ENCODE data around the gene TMEM91.
"Not testable (repeated sequence)": the region's sequence is repeated elsewhere in the genome, so short reads cannot be mapped to it uniquely, and the experiment has no call there.

TMEM91 gene

DNA sequence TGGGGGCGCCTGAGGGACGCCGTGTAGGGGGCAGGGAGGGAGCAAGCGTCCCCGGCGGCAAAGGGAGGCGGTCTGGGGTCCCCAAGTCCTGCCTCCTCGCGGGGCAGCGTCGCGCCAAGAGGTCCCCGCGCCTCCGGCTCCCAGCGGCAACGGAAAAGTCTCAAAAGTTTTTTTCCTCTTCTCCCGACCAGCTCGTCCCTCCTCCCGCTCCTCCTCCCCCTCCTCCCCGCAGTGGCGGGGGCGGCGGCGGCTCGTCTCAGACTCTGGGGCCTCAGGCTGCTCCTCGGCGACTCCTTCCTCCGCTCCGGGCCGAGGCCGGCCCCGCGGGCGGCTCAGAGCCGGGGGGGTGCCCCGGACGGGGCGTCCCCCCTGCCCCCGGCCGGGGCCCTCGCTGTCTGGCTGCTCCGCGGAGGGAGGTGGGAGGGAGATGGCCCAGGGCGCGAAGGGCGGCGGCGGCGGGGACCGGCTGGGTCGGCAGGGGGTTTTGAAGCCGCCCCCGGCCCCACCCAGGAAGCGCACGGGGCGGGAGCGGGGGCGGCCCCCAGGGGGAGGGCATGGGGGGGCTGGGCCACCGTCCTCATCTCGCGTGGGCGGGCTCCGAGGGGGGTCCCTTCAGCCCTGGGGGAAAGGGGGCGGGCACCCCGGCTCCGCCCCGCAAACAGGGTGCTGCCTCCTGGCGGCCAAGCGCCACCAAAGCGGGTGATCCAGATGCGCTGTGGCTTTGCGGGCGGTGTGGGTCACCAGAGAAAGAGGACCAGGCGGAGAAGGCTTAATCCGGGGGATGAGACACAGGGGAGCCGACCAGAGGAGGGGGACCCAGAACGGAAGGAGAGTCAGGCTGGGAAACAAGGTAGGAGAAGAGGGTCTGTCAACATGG, 22.6 kb upstream of the TMEM91 start, which contains the start of gene TGFB1:
Gene TGFB1, minus strand, starts transcription at position 457 of the 877 bp plus-strand sequence. CDS start 878 bp downstream, outside the sequence.
- peak in 1 of 2 experiments; percentile 73 for DNase-seq

DNA sequence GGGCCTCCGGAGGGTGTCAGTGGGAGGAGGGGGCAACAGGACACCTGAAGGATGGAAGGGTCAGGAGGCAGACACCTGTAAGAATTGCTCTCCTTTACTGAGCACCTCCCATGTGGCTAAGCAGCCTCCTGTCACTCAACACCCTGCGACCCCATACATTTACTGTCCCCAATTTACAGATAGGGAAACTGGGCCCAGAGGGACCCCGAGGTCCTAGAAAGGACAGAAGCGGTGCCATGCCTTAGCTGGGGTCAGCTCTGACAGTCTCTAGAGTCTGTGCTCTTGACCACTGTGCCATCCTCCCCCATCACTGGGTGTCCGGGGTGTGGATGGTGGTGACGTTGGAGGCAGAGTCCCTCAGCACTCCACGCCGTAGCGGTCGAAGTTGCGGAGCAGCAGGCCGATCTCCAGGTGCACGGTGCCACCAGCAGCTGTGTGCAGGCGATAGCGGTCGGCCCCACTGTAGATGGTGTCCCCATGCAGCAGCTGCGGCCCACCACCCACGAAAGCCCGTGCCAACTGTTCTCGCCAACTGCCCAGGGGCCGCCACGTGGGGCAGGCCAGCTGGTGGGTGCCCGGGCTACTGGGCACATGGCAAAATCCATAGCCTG, 21.9 kb upstream of the TMEM91 start:
- peak in 1 of 2 experiments; percentile 28 for DNase-seq

DNA sequence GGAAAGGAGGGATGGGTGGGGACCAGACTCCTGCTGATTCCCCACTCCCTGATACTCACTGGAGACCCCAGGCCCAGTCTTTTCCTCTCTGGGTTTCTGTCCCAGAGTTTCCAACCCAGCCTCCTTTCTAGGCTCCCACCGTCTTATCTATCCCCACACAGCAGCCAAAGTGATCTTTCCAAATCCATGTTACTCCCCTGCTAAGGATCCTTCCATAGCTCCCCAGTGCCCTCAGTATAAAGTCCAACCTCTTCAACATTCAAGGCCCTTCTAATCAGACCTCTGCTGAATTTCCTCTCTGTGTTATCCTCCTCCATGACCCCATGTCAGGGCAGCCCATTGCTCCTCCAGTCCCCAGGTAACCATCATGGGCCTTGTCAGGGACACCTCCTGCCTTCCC, 21.3 kb upstream of the TMEM91 start:
- no peak for DNase-seq

DNA sequence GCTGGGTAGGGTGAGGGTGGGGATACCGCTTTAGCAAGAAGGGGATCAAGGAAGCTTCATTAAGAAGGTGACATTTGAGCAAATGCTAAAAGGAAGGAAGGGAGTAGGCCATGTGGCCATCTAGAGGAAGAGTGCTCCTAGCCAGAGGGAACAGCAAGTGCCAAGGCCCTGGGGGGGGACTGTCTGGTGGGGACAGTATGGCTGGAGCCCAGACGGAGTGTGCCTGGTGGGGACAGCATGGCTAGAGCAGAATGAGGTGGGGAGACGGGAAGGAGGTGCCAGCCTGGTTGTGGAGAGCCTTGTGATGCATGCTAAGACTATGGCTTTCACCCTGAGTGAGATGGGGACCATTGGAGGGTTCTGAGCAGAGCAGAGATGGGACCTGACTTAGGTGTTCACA, 20.5 kb upstream of the TMEM91 start:
- DNase-seq = no peak

DNA sequence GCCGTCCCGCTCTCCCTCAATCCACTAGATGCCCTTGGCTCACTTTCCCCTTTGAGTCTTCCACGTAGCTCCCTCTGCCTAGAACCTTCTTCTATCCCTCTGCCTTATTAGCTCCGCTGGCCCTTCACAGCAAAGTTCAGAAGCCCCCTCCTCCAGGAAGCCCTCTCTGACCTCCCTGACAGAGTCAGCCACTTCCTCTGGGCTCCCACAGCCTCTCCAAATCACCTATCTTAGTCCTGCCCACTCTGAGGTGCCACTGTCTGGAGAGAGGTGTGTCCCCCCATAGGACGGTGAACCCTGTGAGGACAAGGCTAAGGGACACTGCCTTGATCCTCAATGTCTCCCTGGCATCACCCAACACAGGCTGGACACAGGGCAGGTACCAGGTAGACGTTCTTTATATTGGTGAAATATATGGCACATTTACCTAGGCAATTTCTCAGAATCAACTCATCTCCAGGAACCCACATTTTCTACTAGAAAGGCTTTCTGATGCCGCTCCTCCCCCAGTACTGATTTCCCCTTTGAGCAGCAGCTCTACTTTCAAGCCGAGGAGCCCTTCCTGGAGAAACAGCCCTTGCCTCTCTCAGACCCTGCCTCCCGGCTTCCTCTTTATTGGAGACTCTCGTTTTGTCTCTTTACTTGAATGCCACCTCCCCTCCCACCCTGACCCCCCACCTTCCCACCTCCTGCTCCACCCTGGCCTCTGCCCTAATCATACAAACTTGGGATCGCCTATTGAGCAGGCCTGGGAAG, 19.2 kb upstream of the TMEM91 start:
- DNase-seq = no peak

DNA sequence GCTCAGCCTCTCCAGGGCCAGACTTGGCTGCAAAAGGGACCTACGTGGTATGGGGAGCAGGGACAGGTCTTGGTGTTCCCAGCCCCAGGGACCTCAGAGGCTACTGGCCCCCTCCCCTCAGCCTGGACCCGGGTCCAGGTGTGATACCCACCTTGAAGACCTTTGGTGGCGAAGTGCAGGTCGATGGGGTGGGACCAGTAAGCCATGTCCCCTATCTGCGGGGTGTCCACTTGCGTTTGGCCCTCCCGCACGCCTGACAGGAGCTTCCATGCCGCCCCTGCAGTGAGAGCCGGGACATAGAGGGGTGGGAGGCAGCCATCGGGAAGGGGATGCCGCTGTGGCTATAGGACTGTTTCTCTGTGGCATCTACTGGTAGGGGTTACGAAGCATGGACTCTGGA, 18.6 kb upstream of the TMEM91 start:
- DNase-seq = no peak

DNA sequence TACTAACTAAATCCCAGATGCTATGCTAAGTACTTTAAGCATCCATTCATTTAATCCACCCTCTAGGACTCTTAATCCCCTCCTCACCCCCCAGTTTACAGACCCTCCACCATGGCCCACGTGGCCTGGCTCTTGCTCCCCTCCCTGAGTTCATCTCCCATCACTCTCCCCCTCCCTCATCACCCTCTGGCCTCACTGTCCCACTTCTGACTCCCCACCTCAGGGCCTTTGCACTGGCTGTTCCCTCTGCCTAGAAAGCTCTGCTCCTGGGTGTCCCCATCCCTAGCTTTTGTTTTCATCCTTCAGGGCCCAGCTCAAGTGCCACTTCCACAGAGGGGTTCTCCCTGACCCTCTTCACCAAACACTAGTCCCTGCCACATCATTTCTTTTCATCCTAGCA, 16.6 kb upstream of the TMEM91 start:
- DNase-seq = peak; percentile 36 to 70

DNA sequence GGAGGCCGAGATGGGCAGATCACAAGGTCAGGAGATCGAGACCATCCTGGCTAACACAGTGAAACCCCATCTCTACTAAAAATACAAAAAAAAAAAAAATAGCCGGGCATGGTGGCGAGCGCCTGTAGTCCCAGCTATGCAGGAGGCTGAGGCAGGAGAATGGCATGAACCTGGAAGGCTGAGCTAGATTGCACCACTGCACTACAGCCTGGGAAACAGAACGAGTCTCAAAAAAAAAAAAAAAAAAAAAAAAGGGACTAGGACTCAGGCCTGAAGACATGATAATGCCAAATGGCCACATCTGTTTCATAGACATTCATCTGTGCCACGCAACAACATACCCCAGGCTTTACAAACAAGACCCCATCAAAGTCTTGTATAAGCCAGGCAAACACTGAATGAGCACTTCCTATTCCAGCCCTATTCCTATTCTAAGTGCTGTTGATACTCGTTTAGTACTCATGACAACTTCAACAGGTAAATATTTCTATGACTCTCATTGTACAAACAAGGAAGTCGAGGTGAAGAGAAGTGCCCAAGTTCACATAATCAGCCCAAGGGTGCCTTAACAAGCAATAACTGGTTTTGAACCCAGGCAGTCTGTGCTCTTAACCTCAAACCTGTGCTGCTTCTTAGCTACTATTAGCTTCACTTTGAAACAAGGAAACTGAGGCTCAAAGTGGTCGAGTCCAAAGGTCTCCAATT, 14.0 kb upstream of the TMEM91 start:
- DNase-seq = no peak

DNA sequence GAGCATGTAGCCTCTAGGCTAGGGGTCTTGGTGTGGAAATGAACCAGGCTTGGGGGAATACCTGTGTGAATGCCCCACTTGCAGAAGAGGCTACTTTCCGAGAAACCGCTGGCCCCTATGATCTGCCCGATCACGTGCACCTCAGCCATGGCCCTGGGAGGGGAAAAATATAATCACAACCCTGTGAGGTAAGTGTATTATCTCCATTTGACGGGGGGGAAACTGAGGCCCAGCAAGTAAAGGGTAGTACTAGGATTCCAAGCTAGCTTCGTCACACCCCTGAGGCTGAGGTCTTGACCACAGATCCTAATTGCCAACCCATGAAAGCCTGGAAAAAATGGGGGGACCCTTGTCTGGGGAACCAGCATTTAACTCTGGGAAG, 13.0 kb upstream of the TMEM91 start:
- no peak for DNase-seq

DNA sequence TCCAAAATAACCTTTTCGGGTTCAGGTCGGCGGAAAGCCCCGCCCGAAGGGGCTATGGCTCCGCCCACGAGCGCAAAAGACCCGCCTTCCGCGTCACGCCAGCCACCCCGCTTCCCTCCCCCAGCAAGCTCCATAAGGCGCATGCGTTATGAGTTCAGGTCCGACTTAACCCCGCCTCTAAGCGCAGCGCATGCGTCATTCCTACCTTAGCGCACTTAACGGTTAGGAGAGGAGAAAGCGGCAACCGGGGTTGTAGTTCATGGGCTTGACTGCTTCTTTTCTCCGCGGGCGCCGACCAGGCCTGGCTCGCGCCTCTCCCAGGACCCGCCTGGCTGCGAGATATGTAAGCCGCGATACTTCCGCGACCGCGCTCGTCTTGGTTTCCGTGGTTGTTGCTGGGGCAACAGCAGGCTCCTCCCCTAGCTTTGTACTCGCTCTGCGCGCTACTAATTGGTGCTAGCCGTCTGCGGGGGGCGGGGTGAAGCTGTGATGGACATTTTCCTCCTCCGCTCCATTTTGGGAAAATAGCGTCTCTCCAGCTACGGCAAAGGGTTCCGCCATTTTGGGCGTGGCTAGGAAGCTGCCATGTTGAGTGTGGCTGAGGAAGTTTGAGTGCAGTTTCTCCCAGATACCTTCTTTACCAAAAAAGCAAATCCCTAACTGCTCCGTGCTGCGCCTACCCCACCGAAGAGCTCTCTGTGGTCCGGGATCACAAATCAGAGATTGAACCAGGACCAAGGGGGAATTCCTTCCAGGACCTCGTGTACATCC, 12.4 kb upstream of the TMEM91 start, which contains the start of gene B9D2:
Gene B9D2, minus strand, starts transcription at position 397 of the 771 bp plus-strand sequence. CDS start 630 bp downstream, outside the sequence.
- peak; percentile 98 to 99 for DNase-seq

DNA sequence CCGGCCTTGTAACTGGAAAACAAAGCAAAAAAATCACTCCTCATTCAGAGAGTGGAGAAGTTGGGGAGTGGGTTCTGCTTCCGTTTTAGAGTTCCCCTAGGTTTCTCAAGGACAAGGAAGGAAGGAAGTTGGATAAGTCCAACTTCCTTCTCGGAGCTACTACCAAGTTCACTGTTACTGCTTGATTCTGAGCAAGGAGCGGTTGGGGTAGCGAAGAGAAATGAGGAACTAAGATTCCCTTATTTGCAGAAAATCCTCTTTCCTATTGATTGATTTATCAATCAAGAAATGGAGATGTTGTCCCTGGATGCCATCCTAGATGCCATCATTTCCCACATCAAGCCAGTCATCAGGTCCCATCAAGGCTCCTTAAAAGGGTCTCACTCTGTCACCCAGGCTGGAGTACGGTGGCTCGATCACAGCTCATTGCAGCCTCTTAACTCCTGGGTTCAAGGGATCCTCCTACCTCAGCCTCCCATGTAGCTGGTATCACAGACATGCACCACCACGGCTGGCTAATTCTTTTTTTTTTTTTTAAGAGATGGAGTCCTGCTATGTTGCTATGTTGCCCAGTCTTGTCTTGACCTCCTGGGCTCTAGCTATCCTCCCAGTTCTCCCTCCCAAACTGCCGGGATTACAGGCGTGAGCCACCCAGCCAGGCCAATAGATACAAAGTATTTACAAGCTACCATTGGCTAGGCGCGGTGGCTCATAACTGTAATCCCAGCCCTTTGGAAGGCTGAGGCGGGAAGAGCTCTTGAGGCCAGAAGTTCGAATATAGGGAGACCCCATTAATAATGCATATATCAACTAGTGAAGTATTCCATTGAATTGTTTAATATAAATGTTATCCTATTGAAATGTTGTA, 11.6 kb upstream of the TMEM91 start:
- no peak for DNase-seq

DNA sequence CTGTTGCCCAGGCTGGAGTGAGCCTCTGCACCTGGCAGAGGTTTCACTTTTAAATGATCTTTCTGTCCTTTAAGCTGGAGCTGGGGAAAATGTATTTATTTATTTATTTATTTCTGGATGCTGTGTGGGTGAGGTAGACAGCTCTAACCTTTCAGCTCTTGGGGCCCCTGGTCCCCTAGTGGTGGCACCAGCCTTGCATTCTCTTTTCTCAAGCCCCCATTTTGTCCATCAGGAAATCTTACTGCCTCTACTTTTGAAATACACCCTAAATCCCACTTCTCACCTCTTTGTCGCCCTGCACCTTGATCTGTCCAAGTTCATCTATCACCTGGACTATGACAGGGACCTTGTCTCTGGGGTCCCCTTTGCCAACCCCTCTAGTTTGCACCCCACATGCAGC, 10.2 kb upstream of the TMEM91 start:
- no peak for DNase-seq

DNA sequence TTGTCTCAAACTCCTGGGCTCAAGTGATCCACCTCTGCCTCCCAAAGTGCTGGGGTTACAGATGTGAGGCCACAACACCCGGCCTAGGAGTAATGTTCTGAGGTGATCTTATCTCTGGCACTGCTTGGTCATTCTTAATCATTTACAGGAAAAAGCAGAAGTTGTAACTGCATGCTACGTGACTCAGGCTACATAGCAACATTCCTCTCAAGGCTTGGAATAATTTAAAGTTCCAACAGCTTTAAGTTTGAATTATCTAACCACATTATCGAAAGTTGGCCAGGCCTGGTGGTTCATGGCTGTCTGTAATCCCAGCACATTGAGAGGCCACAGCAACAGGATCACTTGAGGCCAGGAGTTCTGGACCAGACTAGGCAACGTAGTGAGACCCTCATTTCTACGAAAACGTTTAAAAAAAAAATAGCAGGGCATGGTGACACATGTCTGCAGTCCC, 8.5 kb upstream of the TMEM91 start:
- DNase-seq = no peak

DNA sequence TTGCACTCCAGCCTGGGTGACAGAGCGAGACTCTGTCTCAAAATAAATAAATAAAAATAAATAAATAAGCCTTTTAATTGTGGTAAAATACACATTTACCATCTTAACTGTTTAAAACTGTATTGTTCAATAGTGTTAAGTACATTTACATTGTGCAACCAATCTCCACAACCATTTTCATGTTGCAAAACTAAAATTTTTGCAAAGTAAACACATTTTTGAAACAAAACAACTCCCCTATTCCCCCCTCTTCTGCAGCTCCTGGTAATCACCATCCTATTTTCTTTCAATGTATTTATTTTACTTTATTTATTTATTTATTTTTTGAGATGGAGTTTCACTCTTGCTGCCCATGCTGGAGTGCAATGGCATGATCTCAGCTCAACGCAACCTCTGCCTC, 6.6 kb upstream of the TMEM91 start:
- DNase-seq = no peak

DNA sequence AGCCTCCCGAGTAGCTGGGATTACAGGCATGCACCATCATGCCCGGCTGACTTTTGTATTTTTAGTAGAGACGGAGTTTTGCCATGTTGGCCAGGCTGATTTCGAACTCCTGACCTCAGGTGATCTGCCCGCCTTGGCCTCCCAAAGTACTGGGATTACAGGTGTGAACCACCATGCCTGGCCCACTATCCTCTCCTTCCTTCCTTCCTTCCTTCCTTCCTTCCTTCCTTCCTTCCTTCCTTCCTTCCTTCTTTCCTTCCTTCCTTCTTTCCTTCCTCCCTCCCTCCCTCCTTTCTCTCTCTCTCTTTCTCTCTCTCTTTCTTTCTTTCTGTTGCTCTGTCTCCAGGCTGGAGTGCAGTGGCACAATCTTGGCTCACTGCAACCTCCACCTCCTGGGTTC, 5.2 kb upstream of the TMEM91 start:
- DNase-seq = not testable (repeated sequence)

DNA sequence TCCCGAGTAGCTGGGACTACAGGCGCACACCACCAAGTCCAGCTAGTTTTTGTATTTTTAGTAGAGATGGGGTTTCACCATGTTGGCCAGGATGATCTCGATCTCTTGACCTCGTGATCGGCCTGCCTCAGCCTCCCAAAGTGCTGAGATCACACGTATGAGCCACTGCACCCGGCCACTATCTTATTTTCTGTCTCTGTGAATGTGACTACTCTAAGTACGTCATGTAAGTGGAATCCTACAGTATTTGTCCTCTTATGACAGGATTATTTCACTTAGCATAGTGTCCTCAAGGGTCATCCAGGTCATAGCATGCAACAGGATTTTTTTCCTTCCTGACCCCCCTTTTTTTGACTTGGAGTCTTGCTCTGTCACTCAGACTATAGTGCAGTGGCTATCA, 4.8 kb upstream of the TMEM91 start:
- no peak for DNase-seq

DNA sequence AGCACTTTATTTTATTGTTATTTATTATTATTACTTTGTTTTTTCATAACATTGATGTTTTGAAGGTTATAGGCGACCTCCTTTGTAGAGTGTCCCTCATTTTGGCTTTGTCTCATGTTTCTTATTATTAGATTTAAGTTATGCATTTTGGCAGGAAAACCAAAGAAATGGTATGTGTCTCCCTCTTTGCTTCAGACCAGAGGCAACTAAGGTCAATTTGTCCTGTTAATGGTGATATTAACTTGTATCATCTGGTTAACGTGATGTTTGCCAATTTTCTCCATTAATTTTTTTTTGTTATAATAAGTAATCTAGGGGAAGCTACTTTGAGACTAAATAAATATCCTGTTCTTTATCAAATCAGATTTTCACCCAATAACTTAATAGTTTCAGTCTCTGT, 3.8 kb upstream of the TMEM91 start:
- DNase-seq = no peak

DNA sequence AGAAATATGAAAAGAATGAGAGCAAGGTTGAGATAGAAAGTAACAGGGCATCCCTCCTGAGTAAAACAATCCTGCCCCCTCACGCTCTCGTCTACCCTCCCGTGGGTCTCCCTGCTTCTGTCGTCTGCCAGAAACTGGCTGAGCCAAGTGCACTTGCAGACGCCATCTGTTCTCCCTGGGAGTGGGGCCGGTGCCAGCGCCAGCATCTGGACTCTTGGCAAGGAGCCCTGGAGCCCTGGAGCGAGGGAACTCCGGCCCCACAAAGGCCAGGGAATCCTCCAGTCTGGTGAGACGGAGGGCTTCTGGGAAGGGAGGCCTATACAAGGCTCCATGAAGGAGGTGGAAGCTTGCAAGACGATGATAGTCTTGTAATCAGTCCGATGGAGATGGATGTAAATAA, 2.3 kb upstream of the TMEM91 start:
- DNase-seq = peak; percentile 98 to 99

DNA sequence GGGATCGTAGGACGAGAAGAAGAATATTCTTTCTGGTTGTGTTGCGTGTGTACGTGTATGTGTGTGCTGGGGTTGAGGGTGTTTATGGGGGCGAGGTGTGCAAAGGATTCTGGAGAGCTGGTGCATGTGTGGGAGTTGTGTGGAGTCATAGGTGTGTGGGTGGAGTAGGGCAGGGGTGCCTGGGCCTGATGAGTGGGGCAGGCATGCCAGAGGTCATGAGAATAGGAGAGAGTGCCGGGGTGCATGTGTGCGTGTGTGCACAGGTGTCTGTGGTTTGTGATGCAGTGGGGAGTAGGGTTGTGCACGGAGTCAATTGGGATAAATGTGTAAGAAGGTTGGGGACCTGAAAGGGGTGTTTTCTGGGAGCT, 649 bp downstream of the TMEM91 start:
- no peak for DNase-seq

DNA sequence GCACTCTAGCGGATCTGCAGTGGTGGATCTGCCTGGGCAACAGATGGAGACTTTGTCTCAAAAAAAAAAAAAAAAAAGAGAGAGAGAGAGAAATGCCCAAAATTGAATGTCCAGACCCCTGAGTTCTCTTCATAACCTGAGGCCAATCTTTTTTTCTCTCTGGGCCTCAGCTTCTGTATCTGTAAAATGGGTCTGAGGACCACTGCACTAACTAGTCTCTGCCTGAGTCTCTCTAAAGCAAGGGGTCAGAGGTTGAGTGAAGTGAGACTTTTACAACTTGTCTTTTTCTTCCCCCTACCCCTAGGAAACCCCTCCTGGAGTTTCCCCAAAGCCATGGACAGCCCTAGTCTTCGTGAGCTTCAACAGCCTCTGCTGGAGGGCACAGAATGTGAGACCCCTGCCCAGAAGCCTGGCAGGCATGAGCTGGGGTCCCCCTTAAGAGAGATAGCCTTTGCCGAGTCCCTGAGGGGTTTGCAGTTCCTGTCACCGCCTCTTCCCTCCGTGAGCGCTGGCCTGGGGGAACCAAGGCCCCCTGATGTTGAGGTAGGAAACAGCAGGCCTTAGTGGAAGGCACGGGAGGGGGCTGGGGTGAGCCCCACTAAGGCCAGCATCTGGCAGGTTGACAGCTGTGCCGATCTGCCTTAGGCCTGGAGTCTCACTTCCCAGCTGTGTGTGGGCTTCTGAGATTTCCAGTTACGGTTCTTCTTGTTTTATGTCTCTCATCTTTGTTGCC, 1.8 kb downstream of the TMEM91 start:
- DNase-seq = peak; percentile 27 to 80
